HG03442 (cell line): ENCODE results near the gene PROCA1.
"Not testable (repeated sequence)": the region's sequence is repeated elsewhere in the genome, so short reads cannot be mapped to it uniquely, and the experiment has no call there.

Experiments
- ATAC-seq: cut with Tn5 transposase; IDR thresholded peaks from one replicate; pipeline ENCODE4 v1.9.1; 2021; ENCODE audit warnings: mild to moderate bottlenecking, moderate library complexity; ENCODE audit not compliant: unreplicated experiment

PROCA1 gene

DNA sequence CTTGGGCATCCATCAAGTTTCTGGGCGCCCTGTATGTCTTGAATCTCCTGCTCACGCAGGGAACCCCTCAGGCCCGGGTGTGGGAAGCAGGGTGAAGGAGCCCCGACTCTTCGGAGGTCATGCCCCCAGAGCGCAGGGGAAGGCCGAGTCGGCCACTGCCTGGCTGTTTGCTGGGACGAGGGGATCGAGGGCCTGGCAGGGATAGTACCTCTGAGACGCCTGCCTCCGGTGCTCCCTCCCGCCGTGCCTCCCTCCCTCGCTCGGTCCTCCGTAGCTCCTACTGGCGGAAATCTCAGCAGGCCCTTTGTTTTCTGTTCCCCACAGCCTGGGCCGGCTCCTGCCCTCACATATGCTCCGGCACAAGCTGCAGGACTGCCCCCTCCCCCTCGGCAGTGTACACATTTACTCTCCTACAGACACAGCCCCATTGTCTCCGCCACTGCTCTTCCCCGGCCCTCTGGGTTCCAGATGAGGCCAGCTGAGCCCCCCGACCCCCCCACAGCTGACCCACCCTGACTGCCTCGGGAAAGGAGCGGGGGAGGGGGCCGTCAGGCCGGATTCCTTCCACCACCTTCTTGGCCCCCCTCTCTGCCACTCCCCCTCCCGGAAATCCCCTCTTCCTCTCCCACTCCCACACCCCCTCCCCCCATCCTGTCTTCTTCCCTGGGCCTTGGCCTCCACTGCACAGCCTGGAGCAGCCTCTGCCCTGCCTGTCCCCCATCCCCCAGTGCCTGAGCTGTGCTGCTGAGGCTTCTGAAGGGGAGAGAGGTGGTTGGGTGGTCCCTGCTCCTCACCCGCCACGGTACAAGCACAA, 33.5 kb upstream of the PROCA1 start:
- ATAC-seq: no peak

GRCh38 chr17:28744104-28744971, 32.6 kb upstream of the PROCA1 start:
- ATAC-seq: peak; percentile 23

DNA sequence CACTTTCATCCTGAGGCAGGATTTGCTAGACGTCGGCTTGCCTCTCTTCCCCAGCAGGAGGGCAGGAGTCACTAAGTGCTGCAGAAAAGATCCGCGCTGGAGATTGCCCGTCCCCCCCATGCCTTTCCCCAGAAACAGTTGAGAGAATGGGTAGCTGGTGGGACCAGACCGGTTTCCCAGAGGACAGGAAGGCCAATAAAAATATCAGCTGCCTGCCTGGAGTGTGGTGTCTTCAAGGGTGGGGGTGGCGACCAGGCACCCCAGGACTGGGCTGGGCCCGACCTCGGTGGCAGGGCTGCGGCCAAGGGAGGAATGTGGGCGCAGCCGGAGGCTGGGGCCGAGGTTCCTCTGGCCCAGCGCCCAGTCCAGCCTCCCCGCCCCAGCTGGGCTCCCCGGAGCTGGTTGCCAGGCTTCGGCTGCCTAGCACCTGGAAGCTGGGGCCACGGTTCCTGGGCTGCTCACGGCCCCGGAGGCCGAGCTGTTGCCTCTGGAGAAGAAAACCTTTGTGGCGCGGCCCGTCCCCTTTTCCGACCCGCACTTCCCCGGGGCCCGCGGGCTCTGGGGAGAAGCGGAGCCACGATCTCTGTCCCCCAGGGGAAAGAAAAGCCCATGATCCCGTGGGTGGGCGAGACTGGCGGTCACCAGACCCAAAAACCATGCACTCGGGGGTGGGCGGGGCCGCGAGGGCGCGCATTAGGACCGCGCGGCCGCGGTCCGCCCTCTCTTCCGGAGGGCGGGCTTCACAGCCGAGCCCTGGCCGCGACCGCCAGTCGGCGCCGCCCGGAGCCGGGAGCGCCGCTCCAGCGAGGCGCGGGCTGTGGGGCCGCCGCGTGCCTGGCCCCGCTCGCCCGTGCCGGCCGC, 31.8 kb upstream of the PROCA1 start, which contains the start of gene TRAF4:
Gene TRAF4, plus strand, starts transcription at position 769 of the 861 bp plus-strand sequence. CDS start 102 bp downstream, outside the sequence.
- ATAC-seq: peak; percentile 58

DNA sequence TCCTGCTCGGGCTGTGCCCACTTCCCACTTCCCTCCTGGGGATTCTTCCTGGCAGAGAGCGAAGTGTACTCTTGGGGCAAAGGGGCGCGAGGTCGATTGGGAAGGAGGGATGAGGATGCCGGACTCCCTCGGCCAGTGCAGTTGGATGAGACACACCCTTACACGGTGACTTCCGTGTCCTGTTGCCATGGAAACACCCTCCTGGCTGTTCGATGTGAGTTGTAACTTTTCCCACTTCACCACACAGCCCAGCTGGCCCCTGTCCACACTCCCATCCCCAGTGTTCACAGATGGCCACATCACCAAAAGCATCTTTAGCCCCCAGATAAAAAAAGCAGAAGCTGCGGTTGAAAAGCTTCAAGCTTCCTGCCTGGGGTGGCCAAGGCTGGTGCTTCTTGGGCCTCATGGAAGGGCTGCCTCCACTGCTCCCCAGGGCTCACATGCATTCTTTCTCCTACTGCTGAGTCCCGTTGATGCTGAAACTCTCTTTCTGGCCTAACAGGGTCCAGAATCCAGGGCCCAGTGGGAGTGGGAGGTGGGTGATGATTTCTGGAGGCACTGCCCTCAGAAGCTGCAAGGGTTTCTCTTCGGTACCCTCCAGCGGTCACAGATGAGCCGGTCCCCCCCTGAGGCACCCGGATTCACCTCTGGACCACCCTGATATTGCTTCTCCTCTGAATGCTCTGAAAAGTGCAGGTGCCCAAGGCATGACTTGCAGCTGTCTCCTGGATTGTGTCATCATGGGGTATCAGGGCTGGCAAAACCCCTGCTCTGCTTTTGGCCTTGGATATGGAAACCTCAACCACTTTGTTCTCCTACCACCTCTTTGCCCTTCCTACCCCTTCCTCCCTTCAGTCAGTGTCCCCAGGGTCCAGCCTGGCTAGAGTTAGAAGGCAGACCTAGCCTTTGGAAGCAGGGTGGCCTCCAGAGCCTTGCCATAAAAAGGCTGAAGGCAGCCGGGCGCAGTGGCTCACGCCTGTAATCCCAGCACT, 30.0 kb upstream of the PROCA1 start:
- ATAC-seq: no peak

- ATAC-seq: no peak
Measured at GRCh38 chr17:28740406-28741357, 29.0 kb upstream of the PROCA1 start.

GRCh38 chr17:28738680-28739384, 27.1 kb upstream of the PROCA1 start:
- no peak for ATAC-seq

DNA sequence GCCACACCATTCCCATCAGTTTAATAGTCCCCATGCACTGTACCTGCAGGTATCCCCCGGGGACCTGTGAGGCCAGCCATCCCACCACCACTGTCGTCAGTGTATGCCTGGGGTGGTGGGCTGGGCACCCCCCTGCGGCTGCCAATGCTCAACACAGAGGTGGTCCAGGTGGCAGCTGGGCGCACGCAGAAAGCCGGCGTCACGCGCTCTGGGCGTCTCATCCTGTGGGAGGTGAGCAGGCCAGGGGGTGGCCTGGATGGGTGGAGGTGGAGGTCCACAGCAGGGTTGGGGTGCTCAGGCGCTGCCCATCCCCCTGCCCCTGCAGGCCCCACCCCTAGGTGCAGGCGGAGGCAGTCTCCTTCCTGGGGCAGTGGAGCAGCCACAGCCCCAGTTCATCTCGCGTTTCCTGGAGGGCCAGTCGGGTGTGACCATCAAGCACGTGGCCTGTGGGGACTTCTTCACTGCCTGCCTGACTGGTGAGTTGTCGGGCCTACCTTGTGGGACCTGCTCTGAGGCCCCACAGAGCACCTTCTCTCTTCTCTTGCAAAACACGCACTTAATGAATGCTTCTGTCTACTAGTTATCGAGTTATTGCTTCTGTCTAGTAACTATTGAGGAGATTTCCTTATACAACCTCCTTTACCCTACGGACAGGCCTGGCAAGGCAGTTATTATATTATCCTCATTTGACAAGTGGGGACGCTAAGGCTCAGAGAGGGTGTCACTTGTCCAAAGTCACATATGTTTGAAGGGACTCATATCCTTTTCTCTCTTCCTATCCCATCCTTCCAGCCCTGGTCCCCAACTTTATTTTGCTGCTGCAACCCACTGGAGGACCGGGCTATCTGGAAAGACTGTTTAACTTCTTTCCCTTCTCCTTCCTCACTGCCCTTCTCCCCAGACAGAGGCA, 26.3 kb upstream of the PROCA1 start:
- peak; percentile 48 for ATAC-seq

DNA sequence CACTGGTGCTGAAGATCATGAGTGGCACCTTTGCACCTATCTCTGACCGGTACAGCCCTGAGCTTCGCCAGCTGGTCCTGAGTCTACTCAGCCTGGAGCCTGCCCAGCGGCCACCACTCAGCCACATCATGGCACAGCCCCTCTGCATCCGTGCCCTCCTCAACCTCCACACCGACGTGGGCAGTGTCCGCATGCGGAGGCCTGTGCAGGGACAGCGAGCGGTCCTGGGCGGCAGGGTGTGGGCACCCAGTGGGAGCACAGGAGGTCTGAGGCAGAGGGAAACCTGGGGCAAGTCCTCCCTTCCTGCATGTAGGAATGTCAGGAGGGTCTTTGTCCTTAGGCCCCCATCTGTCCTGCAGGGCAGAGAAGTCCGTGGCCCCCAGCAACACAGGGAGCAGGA, 25.6 kb upstream of the PROCA1 start:
- no peak for ATAC-seq

DNA sequence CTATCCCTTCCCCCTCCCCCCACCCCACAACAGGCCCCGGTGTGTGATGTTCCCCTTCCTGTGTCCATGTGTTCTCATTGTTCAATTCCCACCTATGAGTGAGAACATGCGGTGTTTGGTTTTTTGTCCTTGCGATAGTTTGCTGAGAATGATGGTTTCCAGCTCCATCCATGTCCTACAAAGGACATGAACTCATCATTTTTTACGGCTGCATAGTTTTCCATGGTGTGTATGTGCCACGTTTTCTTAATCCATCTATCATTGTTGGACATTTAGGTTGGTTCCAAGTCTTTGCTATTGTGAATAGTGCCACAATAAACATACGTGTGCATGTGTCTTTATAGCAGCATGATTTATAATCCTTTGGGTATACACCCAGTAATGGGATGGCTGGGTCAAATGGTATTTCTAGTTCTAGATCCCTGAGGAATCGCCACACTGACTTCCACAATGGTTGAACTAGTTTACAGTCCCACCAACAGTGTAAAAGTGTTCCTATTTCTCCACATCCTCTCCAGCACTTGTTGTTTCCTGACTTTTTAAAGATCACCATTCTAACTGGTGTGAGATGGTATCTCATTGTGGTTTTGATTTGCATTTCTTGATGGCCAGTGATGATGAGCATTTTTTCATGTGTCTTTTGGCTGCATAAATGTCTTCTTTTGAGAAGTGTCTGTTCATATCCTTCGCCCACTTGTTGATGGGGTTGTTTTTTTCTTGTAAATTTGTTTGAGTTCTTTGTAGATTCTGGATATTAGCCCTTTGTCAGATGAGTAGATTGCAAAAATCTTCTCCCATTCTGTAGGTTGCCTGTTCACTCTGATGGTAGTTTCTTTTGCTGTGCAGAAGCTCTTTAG, 24.5 kb upstream of the PROCA1 start:
- ATAC-seq: not testable (repeated sequence)

DNA sequence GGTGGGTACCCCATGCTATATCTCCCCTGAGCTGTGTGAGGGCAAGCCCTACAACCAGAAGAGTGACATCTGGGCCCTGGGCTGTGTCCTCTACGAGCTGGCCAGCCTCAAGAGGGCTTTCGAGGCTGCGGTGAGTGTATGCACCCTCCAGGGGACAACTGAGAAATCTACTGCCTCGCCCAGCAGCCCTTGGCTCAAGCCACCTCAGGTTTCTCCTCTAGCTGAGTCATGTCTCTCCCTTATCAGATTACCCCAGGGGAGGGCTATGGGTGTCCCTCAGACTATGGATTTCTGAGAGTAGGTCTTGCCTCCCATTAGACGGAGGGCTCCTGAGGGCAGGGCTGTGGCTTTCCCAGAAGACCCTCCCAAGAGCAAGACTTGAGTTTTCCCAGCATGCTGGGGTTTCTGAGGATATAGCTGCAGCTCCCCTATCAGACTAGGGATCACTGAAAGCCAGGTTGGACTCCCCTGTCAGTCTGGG, 23.6 kb upstream of the PROCA1 start:
- ATAC-seq: no peak

GRCh38 chr17:28734712-28735241, 23.1 kb upstream of the PROCA1 start:
- ATAC-seq: no peak

DNA sequence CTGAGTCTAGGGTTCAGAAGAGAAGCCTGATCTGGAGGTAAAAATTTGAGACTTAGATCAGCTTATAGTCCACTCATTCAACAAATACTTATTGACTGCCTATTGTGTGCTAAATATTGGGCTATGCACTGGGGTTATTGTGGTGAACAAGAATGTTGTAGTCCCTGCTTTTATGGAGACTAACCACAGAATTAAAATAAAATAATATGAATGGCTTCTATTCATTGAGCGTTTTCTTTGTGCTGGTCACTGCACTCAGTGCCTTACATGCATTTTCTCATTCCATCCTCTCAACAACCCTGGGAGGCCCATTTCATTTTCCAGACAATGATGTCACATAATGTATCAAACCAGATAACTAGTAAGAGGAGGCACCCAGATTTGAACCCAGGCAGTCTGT, 21.7 kb upstream of the PROCA1 start:
- no peak for ATAC-seq

GRCh38 chr17:28729950-28730330, 18.3 kb upstream of the PROCA1 start:
- ATAC-seq: no peak

- ATAC-seq: peak; percentile 35
Measured at GRCh38 chr17:28728364-28729200, 16.9 kb upstream of the PROCA1 start, which contains the start of gene NEK8. Gene NEK8, plus strand, starts transcription at chr17:28728788. Its CDS starts 26 bp downstream, at chr17:28728814.
